Smooth muscle cell (in vitro differentiated cells): ENCODE measurements around the gene MGAT4C. TPM values are rescaled to one million over a fixed set of nuclear protein-coding genes. Genes with fewer than 3 reads are reported as not detected.

Experiments
- DNase-seq: peaks from one replicate; lab custom pipeline; 2025; ENCODE audit not compliant: unreplicated experiment; lab: John Stamatoyannopoulos, UW
- H2AFZ ChIP-seq: fragments of 200-600 bp; sonication (generic); 2 replicates; pipeline ENCODE4 v1.6.0; 2016; ENCODE audit warnings: antibody characterized with exemption, low read depth, mild to moderate bottlenecking
- H3F3A ChIP-seq: fragments of 200-600 bp; sonication (generic); 2 replicates; pipeline ENCODE4 v1.6.0; 2017; ENCODE audit warnings: antibody characterized with exemption, low read depth
- H3K27ac ChIP-seq: fragments of 200-600 bp; sonication (generic); 2 replicates; pipeline ENCODE4 v1.5.1; 2016; ENCODE audit warnings: low read depth, mild to moderate bottlenecking
- H3K27me3 ChIP-seq: fragments of 200-600 bp; sonication (generic); 2 replicates; pipeline ENCODE4 v1.6.1; 2016; ENCODE audit warnings: low read depth, mild to moderate bottlenecking
- H3K36me3 ChIP-seq: fragments of 200-600 bp; sonication (generic); 2 replicates; pipeline ENCODE4 v1.5.1; 2016; ENCODE audit warnings: low read depth
- H3K4me1 ChIP-seq: fragments of 200-600 bp; sonication (generic); 2 replicates; pipeline ENCODE4 v1.5.1; 2016; ENCODE audit warnings: low read depth
- H3K4me2 ChIP-seq: fragments of 200-600 bp; sonication (generic); 2 replicates; pipeline ENCODE4 v1.6.0; 2016; ENCODE audit warnings: mild to moderate bottlenecking
- H3K4me3 ChIP-seq: fragments of 200-600 bp; sonication (generic); 2 replicates; pipeline ENCODE4 v1.5.1; 2016; ENCODE audit warnings: mild to moderate bottlenecking
- H3K79me2 ChIP-seq: fragments of 200-600 bp; sonication (generic); 2 replicates; pipeline ENCODE4 v1.6.0; 2016; ENCODE audit warnings: low read depth, mild to moderate bottlenecking
- H3K9ac ChIP-seq: fragments of 200-600 bp; sonication (generic); 2 replicates; pipeline ENCODE4 v1.6.0; 2016; ENCODE audit warnings: low read depth
- H3K9me3 ChIP-seq: fragments of 200-600 bp; sonication (generic); replicated peaks from 2 replicates; pipeline ENCODE4 v1.5.1; 2016; ENCODE audit warnings: low read depth
- H4K20me1 ChIP-seq: fragments of 200-600 bp; sonication (generic); 2 replicates; pipeline ENCODE4 v1.6.0; 2016; ENCODE audit warnings: low read depth
- WGBS: methylation state at CpG from one replicate; pipeline ENCODE4 v1.1.7; 2016; ENCODE audit warnings: low lambda C conversion rate; 5-methylcytosine and 5-hydroxymethylcytosine counted together
- polyA plus RNA-seq: library from polyadenylated mRNA; unstranded; fragments of >200 nt; fragmentation: Nextera tagmentation; extraction: Ambion mirVana; gene quantifications from 2 replicates; pipeline ENCODE4 v1.2.1, GENCODE V29; 2016
- total RNA-seq: library from RNA; depleted of rRNA; stranded (reverse); fragments of >200 nt; gene quantifications from 2 replicates; pipeline ENCODE4 v1.2.3, GENCODE V29; 2014
- TF ChIP-seq, protein P1 (sequence below): fragments of 200-600 bp; sonication (generic); IDR thresholded peaks from 2 replicates; pipeline ENCODE4 v1.5.1; 2017; ENCODE audit warnings: borderline replicate concordance, mild to moderate bottlenecking, antibody characterized with exemption; ENCODE audit not compliant: insufficient read depth, poor library complexity, severe bottlenecking

MGAT4C gene
- total and polyA plus RNA-seq, 2 experiments from 2014 or later: 0.22 TPM; not detected in 1

DNA sequence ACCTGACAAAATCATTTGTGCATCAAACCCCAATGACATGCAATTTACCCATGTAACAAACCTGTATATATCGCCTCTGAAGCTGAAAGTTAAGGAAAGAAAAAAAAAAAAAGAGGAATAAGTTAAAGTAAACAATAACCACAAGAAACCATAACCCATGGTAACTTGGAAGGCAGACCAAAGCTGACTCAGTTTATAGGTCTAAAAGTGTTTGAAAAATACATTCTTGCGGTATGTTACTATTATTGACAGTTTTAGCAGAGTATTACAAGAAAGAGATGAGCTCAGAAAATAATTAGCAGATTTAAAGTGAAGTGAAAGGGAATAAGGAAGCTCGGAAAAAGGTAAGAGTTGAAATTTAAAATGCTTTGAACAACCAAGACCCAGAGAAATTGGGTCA lies 34.4 kb upstream of the MGAT4C start:
- Histone ChIP-seq H4K20me1 (no peaks in the 10 kb centered on the region), H3K9ac (no peak overlapping the region), H3K4me2 (no peak overlapping the region), H3F3A (no peaks in the 10 kb centered on the region), H3K27ac (no peak overlapping the region), H3K36me3 (no peaks in the 10 kb centered on the region), H2AFZ (no peak overlapping the region), H3K79me2 (no peaks in the 10 kb centered on the region), H3K4me3 (no peak overlapping the region), H3K9me3 (no peaks in the 10 kb centered on the region), H3K4me1 (no peaks in the 10 kb centered on the region), H3K27me3 (no peaks in the 10 kb centered on the region)
- DNase-seq: no peak
- WGBS: 91% methylated on average over 3 of the region's 3 CpGs
- TF ChIP-seq, protein P1, sequence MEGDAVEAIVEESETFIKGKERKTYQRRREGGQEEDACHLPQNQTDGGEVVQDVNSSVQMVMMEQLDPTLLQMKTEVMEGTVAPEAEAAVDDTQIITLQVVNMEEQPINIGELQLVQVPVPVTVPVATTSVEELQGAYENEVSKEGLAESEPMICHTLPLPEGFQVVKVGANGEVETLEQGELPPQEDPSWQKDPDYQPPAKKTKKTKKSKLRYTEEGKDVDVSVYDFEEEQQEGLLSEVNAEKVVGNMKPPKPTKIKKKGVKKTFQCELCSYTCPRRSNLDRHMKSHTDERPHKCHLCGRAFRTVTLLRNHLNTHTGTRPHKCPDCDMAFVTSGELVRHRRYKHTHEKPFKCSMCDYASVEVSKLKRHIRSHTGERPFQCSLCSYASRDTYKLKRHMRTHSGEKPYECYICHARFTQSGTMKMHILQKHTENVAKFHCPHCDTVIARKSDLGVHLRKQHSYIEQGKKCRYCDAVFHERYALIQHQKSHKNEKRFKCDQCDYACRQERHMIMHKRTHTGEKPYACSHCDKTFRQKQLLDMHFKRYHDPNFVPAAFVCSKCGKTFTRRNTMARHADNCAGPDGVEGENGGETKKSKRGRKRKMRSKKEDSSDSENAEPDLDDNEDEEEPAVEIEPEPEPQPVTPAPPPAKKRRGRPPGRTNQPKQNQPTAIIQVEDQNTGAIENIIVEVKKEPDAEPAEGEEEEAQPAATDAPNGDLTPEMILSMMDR: no peak

DNA sequence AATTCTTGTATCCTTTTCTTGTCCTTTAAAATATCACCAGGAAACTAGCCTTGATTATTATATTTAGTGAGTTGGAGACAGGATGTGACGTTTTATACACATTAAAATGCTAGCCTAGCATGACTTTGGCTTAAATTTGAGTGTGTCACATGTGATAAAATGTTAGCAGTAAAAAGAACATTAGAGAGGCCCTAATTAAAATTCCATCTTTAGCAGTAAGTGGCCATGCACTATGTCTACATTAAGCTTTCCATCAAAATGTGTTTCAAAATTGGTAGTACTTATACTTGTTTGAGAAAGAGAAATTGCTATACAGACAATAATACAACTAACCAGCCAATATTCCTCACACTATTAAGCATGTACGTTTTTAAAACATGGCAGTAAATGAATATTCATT lies 29.9 kb upstream of the MGAT4C start:
- WGBS: 82% methylated on average over 2 of the region's 2 CpGs
- no peak overlapping the region for H3K9ac ChIP-seq
- no peaks in the 10 kb centered on the region for H3K9me3 ChIP-seq

DNA sequence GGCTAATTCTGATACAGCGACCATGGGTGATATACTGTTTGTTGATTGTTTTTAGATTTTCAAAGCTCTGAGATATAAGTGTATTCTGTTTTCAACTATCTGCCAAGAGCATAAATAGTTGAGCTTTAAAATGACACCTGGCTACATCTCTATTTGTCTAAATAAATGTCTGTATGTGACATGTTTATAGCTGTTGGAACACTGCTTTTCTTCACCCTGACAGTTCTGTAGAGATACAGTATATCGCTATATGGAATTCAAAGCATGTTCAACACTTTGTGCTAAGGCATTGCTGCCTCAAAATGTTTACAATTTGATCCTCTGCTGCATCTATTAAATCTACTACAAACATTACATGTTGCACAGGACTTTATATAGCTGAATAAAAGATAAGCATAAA lies 27.4 kb upstream of the MGAT4C start:
- no peak overlapping the region for H2AFZ ChIP-seq
- H3K4me1 ChIP-seq: no peaks in the 10 kb centered on the region
- no peaks in the 10 kb centered on the region for H3K79me2 ChIP-seq
- no peak overlapping the region for H3K4me2 ChIP-seq
- 44% methylated on average over 2 of the region's 2 CpGs for WGBS
- TF ChIP-seq, protein P1: no peak
- H4K20me1 ChIP-seq: no peaks in the 10 kb centered on the region
- DNase-seq: no peak
- H3K27ac ChIP-seq: no peak overlapping the region
- no peaks in the 10 kb centered on the region for H3K27me3 ChIP-seq
- H3K4me3 ChIP-seq: no peak overlapping the region
- no peaks in the 10 kb centered on the region for H3K36me3 ChIP-seq
- no peaks in the 10 kb centered on the region for H3F3A ChIP-seq
- H3K9me3 ChIP-seq: no peaks in the 10 kb centered on the region
- H3K9ac ChIP-seq: no peak overlapping the region

More for the DNA sequence above, 29.9 kb upstream of the MGAT4C start:
- H3K27ac ChIP-seq: no peak overlapping the region
- H3K36me3 ChIP-seq: no peaks in the 10 kb centered on the region
- DNase-seq: no peak
- no peaks in the 10 kb centered on the region for H3K4me1 ChIP-seq
- H3K4me3 ChIP-seq: no peak overlapping the region
- H3K27me3 ChIP-seq: no peaks in the 10 kb centered on the region
- H4K20me1 ChIP-seq: no peaks in the 10 kb centered on the region
- no peaks in the 10 kb centered on the region for H3F3A ChIP-seq
- H3K4me2 ChIP-seq: no peak overlapping the region
- TF ChIP-seq, protein P1: no peak
- H3K79me2 ChIP-seq: no peaks in the 10 kb centered on the region
- no peak overlapping the region for H2AFZ ChIP-seq

DNA sequence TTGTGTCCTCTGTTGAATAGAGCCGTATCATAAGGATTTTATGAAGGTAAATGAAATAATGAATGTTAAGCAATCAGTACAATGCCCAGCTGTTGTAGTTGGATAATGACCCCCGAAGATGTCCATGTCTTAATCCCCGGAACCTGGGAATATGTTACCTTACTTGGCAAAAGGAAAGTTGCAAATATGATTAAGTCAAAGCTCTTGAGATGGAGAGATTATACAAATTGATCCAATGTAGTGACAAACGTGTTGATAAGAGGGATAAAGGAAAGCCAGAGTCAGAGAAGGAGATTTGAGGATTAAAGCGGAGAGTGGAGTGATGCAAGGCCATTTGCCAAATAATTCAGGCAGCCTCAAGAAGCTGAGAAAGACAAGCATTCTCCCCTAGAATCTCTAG lies 19.2 kb upstream of the MGAT4C start:
- Histone ChIP-seq H3K27me3 (peaks cover 4% of the 10 kb centered on the region), H2AFZ (no peak overlapping the region), H3K4me3 (no peak overlapping the region), H3K4me1 (no peaks in the 10 kb centered on the region), H3K4me2 (no peak overlapping the region), H3K9ac (no peak overlapping the region), H3K27ac (no peak overlapping the region), H3K79me2 (no peaks in the 10 kb centered on the region), H3F3A (no peaks in the 10 kb centered on the region), H3K9me3 (no peaks in the 10 kb centered on the region), H4K20me1 (no peaks in the 10 kb centered on the region), H3K36me3 (no peaks in the 10 kb centered on the region)
- 82% methylated on average over 5 of the region's 5 CpGs for WGBS
- no peak for DNase-seq
- TF ChIP-seq, protein P1: no peak
